GM21528 (cell line): ENCODE measurements around the gene GDI1.

Experiments used
- ATAC-seq: cut with Tn5 transposase; IDR thresholded peaks from one replicate; pipeline ENCODE4 v1.9.1; 2021; ENCODE audit warnings: mild to moderate bottlenecking, moderate library complexity; ENCODE audit not compliant: unreplicated experiment, low FRiP score

Gene GDI1

GRCh38 chrX:154408659-154409221 lies 28.2 kb upstream of the GDI1 start:
- ATAC-seq, result no peak

DNA sequence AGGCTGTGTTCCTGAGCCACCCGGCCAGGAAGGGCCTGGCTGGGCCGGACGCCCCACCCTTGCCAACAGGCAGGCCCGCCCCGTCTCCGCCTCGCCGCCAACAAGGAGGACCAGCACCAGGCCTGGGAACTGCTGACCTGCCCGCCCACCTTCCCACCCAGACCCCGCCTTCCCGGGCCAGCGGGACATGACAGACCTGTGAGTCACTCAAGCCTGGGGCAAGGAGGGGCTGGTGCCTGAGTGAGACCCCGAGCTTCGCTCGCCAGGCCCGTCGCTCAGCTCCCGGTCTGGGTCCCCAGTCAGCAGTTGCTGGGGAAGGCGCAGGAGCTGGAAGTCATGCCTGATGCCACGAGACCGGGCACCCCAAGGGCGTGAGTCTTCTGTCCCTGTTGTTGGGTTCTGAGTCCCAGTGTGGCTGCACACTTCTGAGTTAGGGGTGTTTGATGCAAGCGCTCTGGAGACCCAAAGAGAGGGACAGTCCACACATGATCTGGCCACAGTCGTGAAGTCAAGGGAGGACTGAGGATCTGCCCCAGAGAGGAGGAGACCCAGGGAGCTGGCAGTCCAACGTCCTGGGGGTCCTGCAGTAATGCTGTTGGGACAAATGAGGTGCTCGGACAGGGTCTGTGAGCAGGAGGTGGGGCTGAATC lies 27.6 kb upstream of the GDI1 start, which contains the start of gene DNASE1L1:
Gene DNASE1L1 (minus strand): TSS at position 33 of the 650 bp plus-strand sequence. CDS start 3,686 bp downstream, outside the sequence.
- ATAC-seq, result no peak

- ATAC-seq, result peak; percentile 46
These were observed 25.0 kb upstream of the GDI1 start for GRCh38 chrX:154411981-154412340.

DNA sequence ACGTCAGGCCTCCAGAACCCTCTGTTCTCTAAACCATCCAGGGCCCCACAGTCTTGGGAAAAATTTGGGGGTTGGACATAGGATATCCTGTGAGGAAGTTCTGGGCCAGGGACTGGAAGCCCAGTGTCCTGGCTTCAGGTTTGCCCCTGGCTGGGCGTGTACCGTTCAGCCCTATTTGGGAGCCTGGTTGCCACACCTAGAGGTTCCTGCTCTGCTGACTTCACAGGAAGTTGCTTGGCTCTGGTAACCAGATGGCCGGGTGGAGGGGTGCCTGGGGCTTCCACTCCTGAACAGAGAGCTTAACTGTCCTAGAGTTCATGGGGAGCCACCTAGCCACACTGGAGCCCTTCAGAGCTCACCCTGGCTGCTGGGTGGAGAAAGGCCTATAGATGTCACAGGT lies 24.5 kb upstream of the GDI1 start:
- ATAC-seq, result no peak

DNA sequence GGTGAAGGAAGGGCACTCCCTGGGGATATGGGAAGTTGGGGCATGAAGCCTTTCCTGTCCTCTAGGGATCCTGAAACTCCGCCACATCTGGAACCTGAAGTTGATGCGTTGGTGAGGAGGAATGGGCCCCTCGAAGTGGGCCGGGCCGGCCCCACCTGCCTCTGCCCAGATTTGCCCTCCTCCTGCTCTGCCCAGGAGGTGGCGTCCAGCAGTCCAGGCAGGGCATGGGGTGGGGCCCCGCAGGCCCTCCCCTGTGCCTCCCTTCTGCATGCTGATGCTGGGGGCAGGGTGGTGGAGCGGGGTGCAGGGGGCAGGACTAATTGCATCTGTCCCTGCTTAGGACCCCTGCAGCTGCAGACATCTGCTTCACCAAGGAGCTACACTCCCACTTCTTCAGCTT lies 23.8 kb upstream of the GDI1 start:
- ATAC-seq, result no peak

- ATAC-seq, result no peak
These were observed 19.8 kb upstream of the GDI1 start for GRCh38 chrX:154417157-154417556.

GRCh38 chrX:154419189-154419588 lies 17.8 kb upstream of the GDI1 start:
- no peak for ATAC-seq

DNA sequence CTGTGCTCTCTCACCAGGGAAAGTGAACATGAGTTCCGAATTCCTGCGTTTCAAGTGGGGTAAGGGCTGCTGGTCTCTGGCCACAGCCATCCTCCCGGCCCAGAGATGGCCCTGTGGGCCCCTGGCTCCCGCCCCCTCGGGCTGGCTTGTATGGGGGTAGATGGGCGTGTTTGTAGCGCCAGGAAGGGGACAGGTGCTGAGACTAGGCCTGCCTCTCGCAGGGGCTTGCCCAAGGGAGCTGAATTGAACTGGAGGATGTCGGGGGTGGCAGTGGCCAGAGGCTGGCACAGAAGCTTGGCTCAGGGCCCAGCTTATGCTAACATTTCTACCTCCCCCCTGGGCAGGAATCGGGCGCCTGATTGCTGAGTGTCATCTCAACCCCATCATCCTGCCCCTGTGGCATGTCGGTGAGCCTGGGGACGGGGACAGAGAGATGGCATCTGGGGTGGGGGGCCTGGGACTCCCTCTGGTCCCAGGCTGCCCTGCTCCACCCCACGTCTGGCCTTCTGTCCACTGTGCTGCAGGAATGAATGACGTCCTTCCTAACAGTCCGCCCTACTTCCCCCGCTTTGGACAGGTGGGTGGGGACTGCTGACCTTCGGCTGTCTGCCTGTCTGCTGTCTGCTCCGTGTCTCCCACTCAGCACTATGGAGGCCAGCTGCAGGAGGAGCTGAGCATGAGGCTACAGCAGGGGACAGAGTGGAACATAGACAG lies 17.1 kb upstream of the GDI1 start:
- ATAC-seq, result no peak

DNA sequence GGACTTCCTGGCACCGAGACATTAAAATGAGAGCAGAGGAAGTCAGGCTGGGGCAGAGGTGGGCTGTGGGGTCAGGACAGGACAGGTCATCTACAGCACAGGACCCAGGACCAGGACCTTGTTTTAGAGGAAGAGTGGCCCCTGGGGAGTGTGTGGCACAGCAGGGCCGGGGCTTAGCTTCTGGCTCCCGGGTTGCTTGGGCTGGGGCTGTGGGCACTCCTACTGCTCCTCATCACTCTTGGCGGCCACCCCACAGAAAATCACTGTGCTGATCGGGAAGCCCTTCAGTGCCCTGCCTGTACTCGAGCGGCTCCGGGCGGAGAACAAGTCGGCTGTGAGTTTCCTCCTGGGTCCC lies 16.6 kb upstream of the GDI1 start:
- ATAC-seq, result no peak

- no peak for ATAC-seq
These were observed 9.8 kb upstream of the GDI1 start for GRCh38 chrX:154426916-154427770.

GRCh38 chrX:154428176-154429171 lies 8.5 kb upstream of the GDI1 start, which contains the start of gene ATP6AP1:
ATP6AP1 (plus strand) TSS chrX:154428677; CDS start chrX:154428693, 16 bp downstream.
- peak; percentile 96 for ATAC-seq

GRCh38 chrX:154429711-154430110 lies 7.2 kb upstream of the GDI1 start:
- no peak for ATAC-seq

GRCh38 chrX:154430479-154430878 lies 6.5 kb upstream of the GDI1 start:
- no peak for ATAC-seq

DNA sequence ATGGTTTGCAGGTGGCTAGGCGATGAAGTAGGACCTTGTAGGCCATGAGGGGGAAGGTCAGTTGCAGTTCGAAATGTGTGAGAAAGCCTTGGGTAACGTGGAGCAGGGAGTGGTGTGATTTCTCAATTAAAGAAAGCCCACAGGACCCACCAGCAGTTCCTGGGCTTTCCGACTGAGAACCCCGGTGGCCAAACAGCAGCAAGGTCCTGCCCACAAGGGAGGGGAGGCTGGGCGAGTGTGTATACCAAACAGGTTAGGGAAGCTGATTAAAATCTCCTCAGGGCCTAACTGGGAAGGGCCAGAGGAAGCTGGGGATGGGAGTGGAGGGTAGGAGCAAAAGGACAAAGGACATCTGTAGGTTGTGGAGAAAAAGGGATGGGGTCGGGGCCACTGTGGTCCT lies 6.0 kb upstream of the GDI1 start:
- ATAC-seq, result no peak

- ATAC-seq, result no peak
These were observed 5.6 kb upstream of the GDI1 start for GRCh38 chrX:154431341-154431740.

GRCh38 chrX:154432210-154432609 lies 4.7 kb upstream of the GDI1 start:
- no peak for ATAC-seq

DNA sequence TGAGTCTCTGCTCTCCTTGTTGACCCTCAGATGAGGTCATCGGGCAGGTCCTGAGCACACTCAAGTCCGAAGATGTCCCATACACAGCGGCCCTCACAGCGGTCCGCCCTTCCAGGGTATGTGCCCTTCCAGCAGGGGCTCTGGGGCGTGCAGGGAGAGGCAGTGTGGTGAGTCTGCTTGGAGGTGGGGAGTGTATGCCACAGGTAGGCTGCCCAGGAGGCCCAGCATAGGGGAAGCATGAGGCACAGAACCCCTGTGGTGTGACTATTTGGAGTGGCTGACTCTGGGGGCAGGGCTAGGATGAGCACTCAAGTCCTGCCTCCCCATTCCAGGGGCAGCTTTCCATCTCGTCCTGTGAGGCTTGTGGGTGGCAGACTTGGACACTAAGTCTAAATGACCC lies 3.3 kb upstream of the GDI1 start:
- ATAC-seq, result no peak

- no peak for ATAC-seq
These were observed 2.4 kb upstream of the GDI1 start for GRCh38 chrX:154434394-154435168.

DNA sequence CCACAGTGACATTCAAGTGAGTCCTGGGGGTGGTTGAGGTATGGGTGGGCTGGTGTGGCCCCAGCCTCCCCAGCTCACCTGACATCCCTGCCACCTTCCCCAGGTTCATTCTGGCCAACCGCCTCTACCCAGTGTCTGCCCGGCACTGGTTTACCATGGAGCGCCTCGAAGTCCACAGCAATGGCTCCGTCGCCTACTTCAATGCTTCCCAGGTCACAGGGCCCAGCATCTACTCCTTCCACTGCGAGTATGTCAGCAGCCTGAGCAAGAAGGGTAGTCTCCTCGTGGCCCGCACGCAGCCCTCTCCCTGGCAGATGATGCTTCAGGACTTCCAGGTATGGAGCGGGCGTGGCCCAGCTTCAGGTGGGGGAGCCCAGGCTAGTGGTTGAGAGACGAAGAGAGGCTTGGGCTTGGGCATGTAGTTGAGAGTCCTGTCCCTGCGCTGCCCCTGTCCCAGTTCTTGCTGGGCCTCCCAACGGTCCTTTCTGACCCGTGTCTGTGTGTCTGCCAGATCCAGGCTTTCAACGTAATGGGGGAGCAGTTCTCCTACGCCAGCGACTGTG lies 1.7 kb upstream of the GDI1 start:
- ATAC-seq, result no peak
